ENCODE measurements around the gene GPR35. TPM values are rescaled to one million over a fixed set of nuclear protein-coding genes. Genes with fewer than 3 reads are reported as not detected.

Gene GPR35
- total and polyA plus RNA-seq, 11 donors = 0.48 to 2.7 (median 0.93) TPM; not detected in 1

DNA sequence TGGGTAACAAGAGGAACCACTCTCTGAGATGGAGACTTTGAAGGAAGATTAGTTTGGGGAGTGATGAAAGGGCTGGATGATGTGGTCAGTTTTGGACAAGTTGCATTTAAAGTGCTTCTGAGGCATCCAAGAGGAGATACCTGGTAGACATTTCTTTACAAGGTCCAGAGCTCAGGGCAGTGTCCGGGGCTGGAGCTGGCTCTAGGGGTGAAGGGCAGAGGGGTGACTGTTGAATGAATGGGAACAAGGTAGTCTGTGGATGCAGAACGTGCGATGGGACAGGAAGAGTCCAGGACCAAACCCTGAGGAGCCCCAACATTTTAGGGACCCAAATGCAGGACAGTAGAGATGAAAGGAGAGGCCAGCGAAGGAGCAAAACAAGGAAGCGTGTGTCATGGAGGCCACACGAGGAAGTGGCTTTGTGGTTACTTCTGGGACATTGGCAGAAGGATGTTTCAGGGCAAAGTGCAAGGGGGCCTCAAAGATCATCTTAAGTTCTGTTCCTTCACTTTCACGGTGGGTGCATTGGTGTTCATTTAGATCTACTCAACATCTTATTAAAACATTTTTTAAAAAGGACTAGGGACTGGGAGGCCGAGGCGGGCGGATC, 13.6 kb upstream of the GPR35 start:
- no peak for ATAC-seq
- no peak for TF ChIP-seq POLR2A (IDR thresholded peaks at IDR 0.05)
- TF ChIP-seq, protein P1, sequence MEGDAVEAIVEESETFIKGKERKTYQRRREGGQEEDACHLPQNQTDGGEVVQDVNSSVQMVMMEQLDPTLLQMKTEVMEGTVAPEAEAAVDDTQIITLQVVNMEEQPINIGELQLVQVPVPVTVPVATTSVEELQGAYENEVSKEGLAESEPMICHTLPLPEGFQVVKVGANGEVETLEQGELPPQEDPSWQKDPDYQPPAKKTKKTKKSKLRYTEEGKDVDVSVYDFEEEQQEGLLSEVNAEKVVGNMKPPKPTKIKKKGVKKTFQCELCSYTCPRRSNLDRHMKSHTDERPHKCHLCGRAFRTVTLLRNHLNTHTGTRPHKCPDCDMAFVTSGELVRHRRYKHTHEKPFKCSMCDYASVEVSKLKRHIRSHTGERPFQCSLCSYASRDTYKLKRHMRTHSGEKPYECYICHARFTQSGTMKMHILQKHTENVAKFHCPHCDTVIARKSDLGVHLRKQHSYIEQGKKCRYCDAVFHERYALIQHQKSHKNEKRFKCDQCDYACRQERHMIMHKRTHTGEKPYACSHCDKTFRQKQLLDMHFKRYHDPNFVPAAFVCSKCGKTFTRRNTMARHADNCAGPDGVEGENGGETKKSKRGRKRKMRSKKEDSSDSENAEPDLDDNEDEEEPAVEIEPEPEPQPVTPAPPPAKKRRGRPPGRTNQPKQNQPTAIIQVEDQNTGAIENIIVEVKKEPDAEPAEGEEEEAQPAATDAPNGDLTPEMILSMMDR (IDR thresholded peaks at IDR 0.05) = no peak
- H3K9me3 ChIP-seq = no peaks in the 10 kb centered on the region
- no peaks in the 10 kb centered on the region for H3K27me3 ChIP-seq
- no peak overlapping the region for H3K4me3 ChIP-seq
- peak in 3 of 5 donors; percentile 9 to 21 (median 20) for DNase-seq
- intact Hi-C loops (cut with DNase I) = no loop called here
- peaks cover 0 to 22% (median 0%) of the 10 kb centered on the region in 12 donors for H3K4me1 ChIP-seq
- peak overlapping the region in 1 of 12 donors; percentile 69 for H3K27ac ChIP-seq
- WGBS, 4 donors = 90 to 97% (median 93%) methylated on average over 10 of the region's 10 CpGs
- no peaks in the 10 kb centered on the region for H3K36me3 ChIP-seq

DNA sequence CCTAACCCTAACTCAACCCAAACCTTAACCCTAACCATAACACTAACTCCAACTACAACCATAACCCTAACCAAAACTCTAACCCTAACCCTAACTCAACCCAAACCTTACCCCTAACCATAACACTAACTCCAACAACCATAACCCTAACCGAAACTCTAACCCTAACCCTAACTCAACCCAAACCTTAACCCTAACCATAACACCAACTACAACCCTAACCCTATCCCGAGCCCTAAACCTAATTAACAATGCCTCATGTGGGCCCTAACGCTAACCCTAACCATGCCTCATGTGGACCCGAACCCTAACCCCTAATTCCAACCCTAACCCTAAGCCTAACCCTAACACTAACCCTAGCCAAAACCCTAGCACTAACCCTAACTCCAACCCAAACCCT, 11.5 kb upstream of the GPR35 start:
- DNase-seq (no peak), ATAC-seq (no peak)
- no peaks in the 10 kb centered on the region for H3K27me3 ChIP-seq
- no peak for TF ChIP-seq POLR2A (IDR thresholded peaks at IDR 0.05)
- TF ChIP-seq, protein P1 (IDR thresholded peaks at IDR 0.05) = no peak
- no peak overlapping the region for H3K4me3 ChIP-seq
- peaks cover 0 to 13% (median 0%) of the 10 kb centered on the region in 12 donors for H3K9me3 ChIP-seq
- H3K36me3 ChIP-seq = peaks cover 0 to 5% (median 0%) of the 10 kb centered on the region in 9 donors
- WGBS, 4 donors = 94 to 97% (median 97%) methylated on average over 4 of the region's 4 CpGs
- peaks cover 0 to 22% (median 0%) of the 10 kb centered on the region in 12 donors for H3K4me1 ChIP-seq
- intact Hi-C loops (cut with DNase I) = no loop called here
- H3K27ac ChIP-seq = no peak overlapping the region

DNA sequence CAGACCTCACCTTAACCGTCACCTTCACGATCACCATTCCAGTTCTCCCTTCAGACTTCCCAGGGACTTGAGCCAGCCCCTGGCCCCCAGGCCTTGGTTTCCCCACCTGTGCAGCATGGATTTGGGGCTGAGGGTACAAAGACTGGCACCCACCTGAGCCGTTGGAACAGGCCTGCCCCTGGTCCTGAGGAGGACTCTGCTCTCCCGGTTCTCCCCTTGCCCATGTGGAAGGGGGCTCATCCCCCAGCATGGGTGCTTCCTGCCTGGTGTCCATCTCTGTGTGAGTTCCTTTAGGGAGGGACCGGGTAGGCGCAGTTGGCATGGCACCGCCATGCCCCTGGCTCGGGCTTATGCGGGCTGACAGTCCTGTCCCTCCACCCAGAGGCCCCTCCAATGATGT, 10.9 kb upstream of the GPR35 start:
- peaks cover 0 to 13% (median 0%) of the 10 kb centered on the region in 12 donors for H3K9me3 ChIP-seq
- no peak overlapping the region for H3K27ac ChIP-seq
- WGBS, 4 donors = 93 to 99% (median 97%) methylated on average over 6 to 9 of the region's 9 CpGs
- H3K36me3 ChIP-seq = peaks cover 0 to 8% (median 0%) of the 10 kb centered on the region in 9 donors
- ATAC-seq = no peak
- H3K4me3 ChIP-seq = no peak overlapping the region
- TF ChIP-seq, protein P1 (IDR thresholded peaks at IDR 0.05) = no peak
- no peak for TF ChIP-seq POLR2A (IDR thresholded peaks at IDR 0.05)
- no peaks in the 10 kb centered on the region for H3K27me3 ChIP-seq
- peaks cover 0 to 24% (median 0%) of the 10 kb centered on the region in 12 donors for H3K4me1 ChIP-seq
- intact Hi-C loops (cut with DNase I) = no loop called here
- DNase-seq = peak in 2 of 5 donors; percentile 6 to 11

DNA sequence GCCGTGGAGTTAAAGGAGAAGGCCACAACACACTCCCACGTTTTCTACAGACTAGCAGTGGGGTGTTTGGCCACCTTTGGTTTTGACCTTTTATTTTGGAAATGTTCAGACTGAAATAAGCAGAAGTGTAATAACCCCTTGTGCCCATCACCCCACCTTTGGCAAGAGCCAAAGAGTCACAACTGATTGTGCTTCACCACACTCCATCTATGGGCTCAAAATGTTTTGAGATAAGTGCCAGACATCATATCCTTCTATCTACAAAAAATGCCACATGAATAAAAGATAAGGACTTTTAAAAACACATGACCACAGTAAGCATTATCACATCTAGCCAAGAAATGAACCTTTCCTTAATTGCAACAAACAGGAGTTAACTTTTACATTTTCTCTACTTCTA, 9.9 kb upstream of the GPR35 start:
- 79 to 93% (median 88%) methylated on average over 2 of the region's 2 CpGs for WGBS, 4 donors
- Histone ChIP-seq H3K4me1 (peaks cover 0 to 34% (median 0%) of the 10 kb centered on the region in 12 donors), H3K4me3 (no peak overlapping the region), H3K36me3 (peaks cover 0 to 8% (median 0%) of the 10 kb centered on the region in 9 donors), H3K27me3 (no peaks in the 10 kb centered on the region), H3K9me3 (peaks cover 0 to 13% (median 0%) of the 10 kb centered on the region in 12 donors), H3K27ac (no peak overlapping the region)
- DNase-seq (no peak), ATAC-seq (no peak)
- TF ChIP-seq, protein P1 (IDR thresholded peaks at IDR 0.05) = no peak
- no peak for TF ChIP-seq POLR2A (IDR thresholded peaks at IDR 0.05)
- intact Hi-C loops (cut with DNase I) = no loop called here

Measured in heart left ventricle (tissue), 16 donors.